ENCODE results near the gene NTRK3. TPM values are rescaled to one million over a fixed set of nuclear protein-coding genes. Genes with fewer than 3 reads are reported as not detected.

NTRK3 gene
- total RNA-seq, 1 experiment from 2014 or later: not detected

DNA sequence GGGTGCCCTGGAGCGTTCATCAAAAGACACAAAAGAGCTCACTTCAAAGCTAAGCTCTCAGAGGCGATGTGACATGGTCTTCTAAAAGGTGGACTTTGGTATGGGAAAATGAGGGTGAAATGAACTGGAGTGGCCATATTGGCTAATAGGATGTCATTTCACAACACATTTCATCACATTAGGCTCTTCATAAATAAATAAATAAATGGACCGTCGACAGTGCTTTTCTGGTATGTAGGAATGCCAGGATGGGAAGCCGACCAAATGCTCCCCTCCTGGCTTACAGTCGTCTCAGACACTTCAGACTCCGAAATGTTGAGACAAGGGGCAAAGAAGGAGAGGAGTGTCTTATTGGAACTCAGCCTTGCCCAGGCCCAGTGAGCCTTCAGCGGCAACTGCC, 383.0 kb downstream of the NTRK3 start:
- Mint-ChIP-seq H3K4me1 (ENCODE audit: low read depth, unreplicated experiment) (no peaks in the 10 kb centered on the region), H3K27ac (ENCODE audit: unreplicated experiment) (no peak overlapping the region), H3K36me3 (ENCODE audit: insufficient read depth, unreplicated experiment) (no peaks in the 10 kb centered on the region), H3K4me3 (ENCODE audit: low read depth, unreplicated experiment) (no peak overlapping the region), H3K27me3 (ENCODE audit: unreplicated experiment) (no peaks in the 10 kb centered on the region), H3K9me3 (ENCODE audit: low read depth, unreplicated experiment) (peaks cover 19% of the 10 kb centered on the region)
- no peak for DNase-seq
- CTCF ChIA-PET: no interaction called here
- BruUV-seq (replicated peaks): no TSS peak
- TF ChIP-seq, protein P1, sequence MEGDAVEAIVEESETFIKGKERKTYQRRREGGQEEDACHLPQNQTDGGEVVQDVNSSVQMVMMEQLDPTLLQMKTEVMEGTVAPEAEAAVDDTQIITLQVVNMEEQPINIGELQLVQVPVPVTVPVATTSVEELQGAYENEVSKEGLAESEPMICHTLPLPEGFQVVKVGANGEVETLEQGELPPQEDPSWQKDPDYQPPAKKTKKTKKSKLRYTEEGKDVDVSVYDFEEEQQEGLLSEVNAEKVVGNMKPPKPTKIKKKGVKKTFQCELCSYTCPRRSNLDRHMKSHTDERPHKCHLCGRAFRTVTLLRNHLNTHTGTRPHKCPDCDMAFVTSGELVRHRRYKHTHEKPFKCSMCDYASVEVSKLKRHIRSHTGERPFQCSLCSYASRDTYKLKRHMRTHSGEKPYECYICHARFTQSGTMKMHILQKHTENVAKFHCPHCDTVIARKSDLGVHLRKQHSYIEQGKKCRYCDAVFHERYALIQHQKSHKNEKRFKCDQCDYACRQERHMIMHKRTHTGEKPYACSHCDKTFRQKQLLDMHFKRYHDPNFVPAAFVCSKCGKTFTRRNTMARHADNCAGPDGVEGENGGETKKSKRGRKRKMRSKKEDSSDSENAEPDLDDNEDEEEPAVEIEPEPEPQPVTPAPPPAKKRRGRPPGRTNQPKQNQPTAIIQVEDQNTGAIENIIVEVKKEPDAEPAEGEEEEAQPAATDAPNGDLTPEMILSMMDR (IDR thresholded peaks at IDR 0.05; ENCODE audit: unreplicated experiment): no peak
- intact Hi-C loops (cut with micrococcal nuclease; ENCODE audit: unreplicated experiment): no loop called here

DNA sequence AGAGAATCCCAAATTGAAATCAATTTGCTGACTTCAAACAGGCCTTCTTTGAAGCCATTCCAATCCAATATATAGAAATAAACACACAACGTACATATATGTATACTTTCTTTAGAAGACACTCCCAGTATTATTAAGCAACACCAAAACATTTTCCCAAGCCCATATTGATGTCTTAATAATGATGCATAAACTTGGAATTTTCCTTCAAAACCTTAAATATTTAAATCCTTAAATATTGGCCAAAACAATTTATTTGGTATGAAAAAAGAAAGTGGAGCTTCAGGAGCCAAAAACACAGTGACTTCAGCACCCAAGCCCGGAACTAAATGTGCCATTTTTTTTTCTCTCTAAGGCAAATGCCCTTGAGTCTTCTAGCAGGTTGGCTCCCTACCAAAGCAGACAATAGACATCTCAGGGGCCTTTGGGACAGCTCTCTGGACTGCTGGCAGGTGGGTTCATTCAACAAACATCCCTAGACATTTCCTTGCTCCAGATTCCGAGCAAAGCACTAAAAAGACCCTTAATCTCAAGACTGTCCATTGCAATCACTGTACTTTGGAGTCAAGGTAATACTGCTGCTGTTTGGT, 384.7 kb downstream of the NTRK3 start:
- no peak overlapping the region for H3K4me3 Mint-ChIP-seq (ENCODE audit: low read depth, unreplicated experiment)
- no peaks in the 10 kb centered on the region for H3K36me3 Mint-ChIP-seq (ENCODE audit: insufficient read depth, unreplicated experiment)
- no peak for DNase-seq
- no peaks in the 10 kb centered on the region for H3K4me1 Mint-ChIP-seq (ENCODE audit: low read depth, unreplicated experiment)
- CTCF ChIA-PET: no interaction called here
- H3K27ac Mint-ChIP-seq (ENCODE audit: unreplicated experiment): no peak overlapping the region
- H3K27me3 Mint-ChIP-seq (ENCODE audit: unreplicated experiment): no peaks in the 10 kb centered on the region
- TF ChIP-seq, protein P1 (IDR thresholded peaks at IDR 0.05; ENCODE audit: unreplicated experiment): no peak
- intact Hi-C loops (cut with micrococcal nuclease; ENCODE audit: unreplicated experiment): no loop called here
- BruUV-seq (replicated peaks): no TSS peak
- H3K9me3 Mint-ChIP-seq (ENCODE audit: low read depth, unreplicated experiment): peaks cover 15% of the 10 kb centered on the region

DNA sequence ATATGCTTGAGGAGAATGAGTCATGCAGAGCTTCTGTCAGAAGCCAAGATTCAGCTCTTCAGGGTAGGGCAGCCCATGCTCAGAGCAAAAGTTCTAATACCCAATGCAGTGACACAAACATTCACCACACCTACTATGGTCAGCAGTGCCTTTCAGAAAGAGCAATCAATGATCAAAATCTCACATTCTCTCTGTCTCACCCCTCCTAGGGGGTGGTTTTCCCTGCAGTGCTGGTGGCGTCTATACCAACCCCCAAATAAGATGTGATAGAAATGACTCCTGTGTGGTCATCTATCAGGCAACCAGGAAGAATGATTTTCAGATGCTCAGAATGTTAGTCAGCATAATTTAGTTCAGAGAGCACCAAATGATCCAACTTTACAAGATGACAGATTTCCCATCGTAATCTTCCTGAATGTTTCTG, 385.3 kb downstream of the NTRK3 start:
- Mint-ChIP-seq H3K4me1 (ENCODE audit: low read depth, unreplicated experiment) (no peaks in the 10 kb centered on the region), H3K27ac (ENCODE audit: unreplicated experiment) (no peak overlapping the region), H3K4me3 (ENCODE audit: low read depth, unreplicated experiment) (no peak overlapping the region), H3K9me3 (ENCODE audit: low read depth, unreplicated experiment) (peaks cover 15% of the 10 kb centered on the region), H3K36me3 (ENCODE audit: insufficient read depth, unreplicated experiment) (no peaks in the 10 kb centered on the region), H3K27me3 (ENCODE audit: unreplicated experiment) (no peaks in the 10 kb centered on the region)
- intact Hi-C loops (cut with micrococcal nuclease; ENCODE audit: unreplicated experiment): no loop called here
- no TSS peak for BruUV-seq (replicated peaks)
- CTCF ChIA-PET: no interaction called here
- DNase-seq: no peak
- TF ChIP-seq, protein P1 (IDR thresholded peaks at IDR 0.05; ENCODE audit: unreplicated experiment): no peak

DNA sequence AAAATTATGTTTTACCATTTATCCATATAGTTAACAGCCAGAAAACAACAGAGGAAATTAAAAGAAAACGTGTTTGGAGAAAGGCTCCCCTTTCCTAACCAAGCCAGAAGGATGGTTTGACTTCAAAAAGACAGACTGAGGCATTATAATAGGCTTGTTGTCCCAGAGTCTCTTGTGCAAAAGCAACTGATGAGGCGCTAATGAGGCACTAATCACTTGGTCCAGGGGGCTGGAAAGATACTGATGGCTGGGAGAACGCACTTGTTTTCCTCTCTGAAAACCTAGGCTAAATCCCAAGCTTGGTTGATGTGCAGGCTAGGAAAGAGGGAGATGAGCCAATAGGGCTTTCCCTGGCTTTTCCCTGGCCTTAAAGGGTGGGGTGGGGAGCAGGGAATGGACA, 389.6 kb downstream of the NTRK3 start:
- TF ChIP-seq, protein P1 (IDR thresholded peaks at IDR 0.05; ENCODE audit: unreplicated experiment): no peak

More for the DNA sequence above, 389.6 kb downstream of the NTRK3 start:
- Mint-ChIP-seq H3K9me3 (ENCODE audit: low read depth, unreplicated experiment) (peaks cover 12% of the 10 kb centered on the region), H3K4me1 (ENCODE audit: low read depth, unreplicated experiment) (no peaks in the 10 kb centered on the region), H3K36me3 (ENCODE audit: insufficient read depth, unreplicated experiment) (no peaks in the 10 kb centered on the region), H3K27ac (ENCODE audit: unreplicated experiment) (no peak overlapping the region), H3K4me3 (ENCODE audit: low read depth, unreplicated experiment) (no peak overlapping the region), H3K27me3 (ENCODE audit: unreplicated experiment) (no peaks in the 10 kb centered on the region)
- no peak for DNase-seq
- BruUV-seq (replicated peaks): no TSS peak
- intact Hi-C loops (cut with micrococcal nuclease; ENCODE audit: unreplicated experiment): no loop called here
- CTCF ChIA-PET: no interaction called here
